ENCODE data around the gene SYCE1.

- TF ChIP-seq CTCF (IDR thresholded peaks at IDR 0.05) (no peak), POLR2A (IDR thresholded peaks at IDR 0.05) (no peak)
Observed at GRCh38 chr10:133536198-133536597, 29.2 kb downstream of the SYCE1 start.

All from adrenal gland (tissue), 5 donors.